AG04449 (cell line): ENCODE results near the gene RGS12.

Experiments
- CTCF ChIA-PET: fragments of 350-600 bp; formaldehyde crosslinking; extraction: SDS; loops from one replicate; lab custom pipeline; 2021; ENCODE audit warnings: antibody characterized with exemption; lab: Yijun Ruan, JAX
- POLR2A ChIA-PET: fragments of 400-600, 350-600 bp; formaldehyde crosslinking; extraction: SDS; loops from one replicate; lab custom pipeline; 2020; ENCODE audit warnings: antibody characterized with exemption, inconsistent platforms; lab: Yijun Ruan, JAX
- DNase-seq: peaks from one replicate; pipeline ENCODE4 v3.0.0-alpha.2; 2010; ENCODE audit warnings: low read depth, low spot score
- H3K4me3 ChIP-seq: 2 replicates; pipeline ENCODE4 v1.5.1; 2011; ENCODE audit warnings: low read depth, mild to moderate bottlenecking, control low read depth, low read length
- CTCF ChIP-seq: IDR thresholded peaks from one replicate; pipeline ENCODE4 v1.5.1; 2011; ENCODE audit warnings: mild to moderate bottlenecking, moderate library complexity, low read length, control low read depth, inconsistent platforms; ENCODE audit not compliant: insufficient read depth; ENCODE audit errors: missing control alignments

RGS12 gene

GRCh38 chr4:3312362-3312761 is 19.5 kb downstream of the RGS12 start:
- no peak for DNase-seq
- ChIA-PET POLR2A (no interaction called here), CTCF (no interaction called here)
- no peak overlapping the region for H3K4me3 ChIP-seq
- no peak for TF ChIP-seq CTCF

- POLR2A ChIA-PET, result no interaction called here
- TF ChIP-seq CTCF, result no peak
- no peak for DNase-seq
- CTCF ChIA-PET, result no interaction called here
- H3K4me3 ChIP-seq, result no peak overlapping the region
Observed at GRCh38 chr4:3313139-3313538, 20.3 kb downstream of the RGS12 start.

- TF ChIP-seq CTCF, result no peak
- H3K4me3 ChIP-seq, result no peak overlapping the region
- ChIA-PET POLR2A (no interaction called here), CTCF (no interaction called here)
- DNase-seq, result no peak
Observed at GRCh38 chr4:3313556-3314228, 20.9 kb downstream of the RGS12 start.

- CTCF ChIA-PET, result no interaction called here
- TF ChIP-seq CTCF, result no peak
Observed at GRCh38 chr4:3314706-3315260, 22.0 kb downstream of the RGS12 start.

GRCh38 chr4:3315566-3315965 is 22.7 kb downstream of the RGS12 start:
- CTCF ChIA-PET, result no interaction called here
- no peak overlapping the region for H3K4me3 ChIP-seq
- POLR2A ChIA-PET, result no interaction called here
- DNase-seq, result no peak
- TF ChIP-seq CTCF, result no peak

More at GRCh38 chr4:3314706-3315260, 22.0 kb downstream of the RGS12 start:
- no peak for DNase-seq
- no peak overlapping the region for H3K4me3 ChIP-seq
- POLR2A ChIA-PET, result no interaction called here

- ChIA-PET POLR2A (no interaction called here), CTCF (interaction anchor here (1.1 kb wide), 1 partner anchor 165 kb away, joined by 3 read pairs; no protein-coding TSS in a partner anchor)
- no peak for TF ChIP-seq CTCF
- no peak for DNase-seq
- no peak overlapping the region for H3K4me3 ChIP-seq
Observed at GRCh38 chr4:3316146-3316545, 23.3 kb downstream of the RGS12 start.
